ENCODE data around the gene SPATS2. TPM values are rescaled to one million over a fixed set of nuclear protein-coding genes. Genes with fewer than 3 reads are reported as not detected.

SPATS2 gene
- total RNA-seq, 1 donor from 2014 or later: 49.5 TPM

- no peaks in the 10 kb centered on the region for H4K20me1 ChIP-seq (ENCODE audit: low read depth)
- H3K36me3 ChIP-seq: no peaks in the 10 kb centered on the region
- H3K27ac ChIP-seq: no peak overlapping the region
- Mint-ChIP-seq H3K4me3 (peak overlapping the region; percentile 18), H3K9me3 (no peaks in the 10 kb centered on the region), H3K27ac (no peak overlapping the region), H3K36me3 (peaks cover 16% of the 10 kb centered on the region), H3K27me3 (ENCODE audit: insufficient read depth, low read depth) (peaks cover 10% of the 10 kb centered on the region), H3K4me1 (peaks cover 13% of the 10 kb centered on the region)
- H3K9ac ChIP-seq: no peak overlapping the region
- peaks cover 48% of the 10 kb centered on the region for H3K79me2 ChIP-seq (ENCODE audit: low read depth)
- H3K4me2 ChIP-seq: no peak overlapping the region
- H3K9me3 ChIP-seq (ENCODE audit: low read depth): no peaks in the 10 kb centered on the region
- H3K4me1 ChIP-seq: peaks cover 10% of the 10 kb centered on the region
- H3K4me3 ChIP-seq: no peak overlapping the region
- no peaks in the 10 kb centered on the region for H3F3A ChIP-seq (ENCODE audit: low read depth)
- no peaks in the 10 kb centered on the region for H3K27me3 ChIP-seq
- no peak overlapping the region for H2AFZ ChIP-seq (replicated peaks)
- no peak for DNase-seq (ENCODE audit: low spot score)
- TF ChIP-seq EZH2 (IDR thresholded peaks at IDR 0.05) (no peak), EZH2phosphoT487 (IDR thresholded peaks at IDR 0.05) (no peak), CTCF (IDR thresholded peaks at IDR 0.05) (no peak)
Measured at GRCh38 chr12:49565406-49566265, 198.4 kb downstream of the SPATS2 start.

GRCh38 chr12:49566361-49566760 lies 199.1 kb downstream of the SPATS2 start:
- no peak for DNase-seq (ENCODE audit: low spot score)
- H3K4me1 ChIP-seq: peaks cover 10% of the 10 kb centered on the region
- H3K27me3 ChIP-seq: no peaks in the 10 kb centered on the region
- no peaks in the 10 kb centered on the region for H3K9me3 ChIP-seq (ENCODE audit: low read depth)
- no peaks in the 10 kb centered on the region for H3K36me3 ChIP-seq
- peaks cover 52% of the 10 kb centered on the region for H3K79me2 ChIP-seq (ENCODE audit: low read depth)
- TF ChIP-seq EZH2phosphoT487 (IDR thresholded peaks at IDR 0.05) (no peak), CTCF (IDR thresholded peaks at IDR 0.05) (no peak), EZH2 (IDR thresholded peaks at IDR 0.05) (no peak)
- peaks cover 15% of the 10 kb centered on the region for H3K36me3 Mint-ChIP-seq
- H3K9ac ChIP-seq: peak overlapping the region; percentile 88
- peak overlapping the region; percentile 97 for H3K4me2 ChIP-seq
- H4K20me1 ChIP-seq (ENCODE audit: low read depth): no peaks in the 10 kb centered on the region
- H3K4me3 ChIP-seq: peak overlapping the region; percentile 70
- peak overlapping the region; percentile 13 for H3K4me3 Mint-ChIP-seq
- peaks cover 13% of the 10 kb centered on the region for H3K4me1 Mint-ChIP-seq
- no peaks in the 10 kb centered on the region for H3F3A ChIP-seq (ENCODE audit: low read depth)
- no peak overlapping the region for H2AFZ ChIP-seq (replicated peaks)
- H3K27ac ChIP-seq: no peak overlapping the region
- H3K9me3 Mint-ChIP-seq: no peaks in the 10 kb centered on the region
- H3K27me3 Mint-ChIP-seq (ENCODE audit: insufficient read depth, low read depth): peaks cover 10% of the 10 kb centered on the region
- no peak overlapping the region for H3K27ac Mint-ChIP-seq

- peak overlapping the region; percentile 98 for H3K4me3 Mint-ChIP-seq
- Histone ChIP-seq H3K79me2 (ENCODE audit: low read depth) (peaks cover 58% of the 10 kb centered on the region), H3K36me3 (no peaks in the 10 kb centered on the region), H3K4me2 (peak overlapping the region; percentile 97), H2AFZ (replicated peaks) (peak overlapping the region; percentile 95), H3K27ac (no peak overlapping the region), H3K27me3 (no peaks in the 10 kb centered on the region), H3F3A (ENCODE audit: low read depth) (no peaks in the 10 kb centered on the region), H3K9ac (peak overlapping the region; percentile 88), H4K20me1 (ENCODE audit: low read depth) (no peaks in the 10 kb centered on the region), H3K9me3 (ENCODE audit: low read depth) (no peaks in the 10 kb centered on the region), H3K4me1 (peaks cover 10% of the 10 kb centered on the region), H3K4me3 (peak overlapping the region; percentile 70)
- peaks cover 13% of the 10 kb centered on the region for H3K27me3 Mint-ChIP-seq (ENCODE audit: insufficient read depth, low read depth)
- no peaks in the 10 kb centered on the region for H3K9me3 Mint-ChIP-seq
- TF ChIP-seq EZH2phosphoT487 (IDR thresholded peaks at IDR 0.05) (no peak), CTCF (IDR thresholded peaks at IDR 0.05) (no peak)
- H3K4me1 Mint-ChIP-seq: peaks cover 13% of the 10 kb centered on the region
- H3K27ac Mint-ChIP-seq: peak overlapping the region; percentile 94
- DNase-seq (ENCODE audit: low spot score): no peak
- peaks cover 14% of the 10 kb centered on the region for H3K36me3 Mint-ChIP-seq
Measured at GRCh38 chr12:49567302-49567610, 200.0 kb downstream of the SPATS2 start.
